WTC11 (cell line): ENCODE data around the gene KDM4B.

Source experiments
- ARID4B ChIP-seq: sonication (generic); formaldehyde crosslinking; IDR thresholded peaks from 2 replicates; pipeline ENCODE4 v1.8.0; 2023; ENCODE audit warnings: missing genetic modification reagents, mild to moderate bottlenecking, borderline replicate concordance
- CTCF ChIP-seq: fragments of 200-600 bp; IDR thresholded peaks from 2 replicates; pipeline ENCODE4 v1.8.0; 2022; ENCODE audit warnings: antibody characterized with exemption
- E2F1 ChIP-seq: sonication (generic); formaldehyde crosslinking; IDR thresholded peaks from 2 replicates; pipeline ENCODE4 v1.8.0; 2022; ENCODE audit warnings: mild to moderate bottlenecking, missing genetic modification reagents
- ESRRA ChIP-seq: sonication (generic); formaldehyde crosslinking; IDR thresholded peaks from 2 replicates; pipeline ENCODE4 v1.8.1; 2022; ENCODE audit warnings: mild to moderate bottlenecking, missing genetic modification reagents, borderline replicate concordance
- GRHL2 ChIP-seq: fragments of 250-450 bp; sonication (Bioruptor Pico); IDR thresholded peaks from 2 replicates; pipeline ENCODE4 v1.8.0; 2022; ENCODE audit warnings: mild to moderate bottlenecking, moderate library complexity; ENCODE audit not compliant: insufficient replicate concordance, severe bottlenecking
- JUN ChIP-seq: sonication (generic); formaldehyde crosslinking; IDR thresholded peaks from 2 replicates; pipeline ENCODE4 v1.8.0; 2023; ENCODE audit warnings: mild to moderate bottlenecking, missing genetic modification reagents
- MAX ChIP-seq: sonication (generic); formaldehyde crosslinking; IDR thresholded peaks from 2 replicates; pipeline ENCODE4 v1.8.0; 2022; ENCODE audit warnings: mild to moderate bottlenecking, missing genetic modification reagents
- NFYB ChIP-seq: sonication (generic); formaldehyde crosslinking; conservative IDR thresholded peaks from 2 replicates; pipeline ENCODE4 v1.8.0; 2022; ENCODE audit warnings: low read depth, missing genetic modification reagents
- NR3C1 ChIP-seq: sonication (generic); formaldehyde crosslinking; conservative IDR thresholded peaks from 2 replicates; pipeline ENCODE4 v1.8.1; 2023; ENCODE audit warnings: low read depth, mild to moderate bottlenecking, missing genetic modification reagents
- TCF7 ChIP-seq: sonication (generic); formaldehyde crosslinking; IDR thresholded peaks from 2 replicates; pipeline ENCODE4 v1.8.0; 2022; ENCODE audit warnings: mild to moderate bottlenecking, low read depth, missing genetic modification reagents, moderate library complexity
- ZNF121 ChIP-seq: sonication (generic); formaldehyde crosslinking; IDR thresholded peaks from 2 replicates; pipeline ENCODE4 v1.8.0; 2023; ENCODE audit warnings: missing genetic modification reagents
- ZNF232 ChIP-seq: sonication (generic); formaldehyde crosslinking; IDR thresholded peaks from 2 replicates; pipeline ENCODE4 v1.8.0; 2022; ENCODE audit warnings: mild to moderate bottlenecking, missing genetic modification reagents

- TF ChIP-seq ZNF232 (CRISPR knock-in tag) = no peak
- no peak for TF ChIP-seq ESRRA (CRISPR knock-in tag)
- no peak for TF ChIP-seq E2F1 (CRISPR knock-in tag)
- no peak for TF ChIP-seq MAX
- no peak for TF ChIP-seq NFYB (CRISPR knock-in tag)
- TF ChIP-seq CTCF = no peak
- no peak for TF ChIP-seq ZNF121 (CRISPR knock-in tag)
- no peak for TF ChIP-seq ARID4B (CRISPR knock-in tag)
- no peak for TF ChIP-seq JUN (CRISPR knock-in tag)
- no peak for TF ChIP-seq GRHL2 (CRISPR knock-in tag)
- TF ChIP-seq NR3C1 (CRISPR knock-in tag) = no peak
- TF ChIP-seq TCF7 (CRISPR knock-in tag) = no peak
Measured at GRCh38 chr19:5016781-5017180, 47.9 kb downstream of the KDM4B start.
